ENCODE data around the gene AQP12A.
"Not testable (repeated sequence)": the region's sequence is repeated elsewhere in the genome, so short reads cannot be mapped to it uniquely, and the experiment has no call there.

DNA sequence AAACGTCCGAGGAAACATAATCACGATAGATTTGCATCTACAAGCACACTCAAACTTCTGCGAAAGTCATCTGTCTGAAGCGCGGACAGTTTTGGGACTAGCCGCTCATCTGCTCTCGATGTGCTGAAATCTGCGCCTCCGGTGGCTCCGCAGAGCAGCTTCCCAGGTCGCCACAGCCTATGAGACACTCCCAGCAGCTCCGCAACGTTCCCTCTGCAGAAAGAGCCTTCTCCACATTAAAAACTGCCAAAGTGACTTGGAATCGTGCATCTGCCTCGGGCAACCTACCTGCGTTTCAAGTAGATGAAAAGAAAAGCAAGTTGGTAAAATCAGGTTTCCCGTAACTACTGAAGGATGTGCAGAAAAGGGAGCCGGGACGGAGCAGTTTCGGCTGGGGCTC is 8.9 kb downstream of the AQP12A start:
- TF ChIP-seq EZH2, EZH2phosphoT487 (IDR thresholded peaks at IDR 0.05): not testable (repeated sequence)
- TF ChIP-seq, protein P1, sequence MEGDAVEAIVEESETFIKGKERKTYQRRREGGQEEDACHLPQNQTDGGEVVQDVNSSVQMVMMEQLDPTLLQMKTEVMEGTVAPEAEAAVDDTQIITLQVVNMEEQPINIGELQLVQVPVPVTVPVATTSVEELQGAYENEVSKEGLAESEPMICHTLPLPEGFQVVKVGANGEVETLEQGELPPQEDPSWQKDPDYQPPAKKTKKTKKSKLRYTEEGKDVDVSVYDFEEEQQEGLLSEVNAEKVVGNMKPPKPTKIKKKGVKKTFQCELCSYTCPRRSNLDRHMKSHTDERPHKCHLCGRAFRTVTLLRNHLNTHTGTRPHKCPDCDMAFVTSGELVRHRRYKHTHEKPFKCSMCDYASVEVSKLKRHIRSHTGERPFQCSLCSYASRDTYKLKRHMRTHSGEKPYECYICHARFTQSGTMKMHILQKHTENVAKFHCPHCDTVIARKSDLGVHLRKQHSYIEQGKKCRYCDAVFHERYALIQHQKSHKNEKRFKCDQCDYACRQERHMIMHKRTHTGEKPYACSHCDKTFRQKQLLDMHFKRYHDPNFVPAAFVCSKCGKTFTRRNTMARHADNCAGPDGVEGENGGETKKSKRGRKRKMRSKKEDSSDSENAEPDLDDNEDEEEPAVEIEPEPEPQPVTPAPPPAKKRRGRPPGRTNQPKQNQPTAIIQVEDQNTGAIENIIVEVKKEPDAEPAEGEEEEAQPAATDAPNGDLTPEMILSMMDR (IDR thresholded peaks at IDR 0.05): not testable (repeated sequence)
